Renal cortex interstitium (tissue), 11 donors: ENCODE measurements around the gene CHURC1. TPM values are rescaled to one million over a fixed set of nuclear protein-coding genes. Genes with fewer than 3 reads are reported as not detected.

Experiments used
- DNase-seq, 11 donors: peaks; one replicate each; pipeline ENCODE4 v3.0.0-alpha.2; 2013; ENCODE audit warnings: low read depth in 9 of 11, low spot score in 4 of 11; ENCODE audit errors: extremely low read depth in 1 of 11
- polyA plus RNA-seq, 3 donors: library from polyadenylated mRNA; unstranded; fragments of 120-200 nt; gene quantifications; one replicate each; pipeline ENCODE4 v1.2.1, GENCODE V29; 2013; ENCODE audit not compliant: insufficient read length in 3 of 3

Gene CHURC1
- polyA plus RNA-seq, 3 donors: 52.7 to 70.9 (median 56.5) TPM

DNA sequence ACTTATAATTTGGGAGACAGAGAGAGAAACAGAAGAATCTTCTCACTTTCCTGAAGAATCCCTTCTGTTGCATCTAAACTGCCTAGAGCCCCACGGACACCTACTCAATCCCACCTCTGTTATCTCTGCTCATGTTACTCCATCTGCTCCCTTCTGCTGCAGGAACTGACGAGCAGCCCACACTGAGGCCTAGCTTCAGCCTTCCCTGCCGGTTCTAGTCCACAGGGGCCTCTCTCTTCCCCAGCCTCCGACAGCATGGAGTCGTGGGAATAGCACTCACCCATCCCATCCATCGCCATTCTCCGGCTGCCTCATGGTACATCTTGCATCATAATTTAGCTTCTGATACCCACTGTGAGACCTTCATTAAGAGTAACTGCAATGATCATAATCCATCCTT, 53.9 kb downstream of the CHURC1 start:
- DNase-seq: no peak

DNA sequence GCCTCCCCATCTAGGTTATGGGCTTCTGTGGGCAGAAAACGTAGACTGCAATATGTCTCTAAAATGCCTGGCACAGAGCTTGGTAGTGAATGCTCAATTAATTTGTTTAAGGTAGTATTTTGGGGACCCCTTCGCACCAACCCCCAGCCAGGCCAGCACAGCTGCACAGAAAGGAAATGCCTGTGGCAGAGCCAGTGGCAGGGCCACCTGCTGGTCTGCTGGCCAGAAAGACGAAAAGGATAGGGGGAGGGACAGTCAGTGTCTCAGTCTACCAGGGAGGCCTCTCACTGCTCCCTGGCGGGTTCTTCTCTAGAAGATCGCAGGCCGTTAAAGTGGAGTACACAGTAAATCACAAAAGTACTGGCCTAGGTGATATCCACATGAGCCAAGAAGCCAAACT, 54.4 kb downstream of the CHURC1 start:
- no peak for DNase-seq

DNA sequence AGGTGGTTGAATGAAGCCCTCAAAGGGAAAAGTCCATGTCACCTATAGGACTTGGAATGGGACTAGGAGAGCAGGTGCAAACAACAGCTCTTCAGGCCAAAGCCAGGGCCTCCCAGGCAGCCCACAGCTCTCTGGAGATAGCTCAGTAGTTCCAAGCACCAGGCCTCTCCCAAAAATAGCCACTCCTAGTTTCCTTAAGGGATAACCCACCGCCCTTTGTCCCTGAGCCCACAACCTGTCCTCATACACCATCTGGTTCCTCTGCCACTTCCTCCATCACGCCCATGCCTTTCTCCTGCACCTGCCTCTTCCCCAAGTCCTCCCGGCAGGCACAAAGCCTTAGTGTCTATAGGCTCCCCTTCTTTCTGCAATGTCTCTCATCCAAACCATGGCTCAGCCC, 55.8 kb downstream of the CHURC1 start:
- no peak for DNase-seq

DNA sequence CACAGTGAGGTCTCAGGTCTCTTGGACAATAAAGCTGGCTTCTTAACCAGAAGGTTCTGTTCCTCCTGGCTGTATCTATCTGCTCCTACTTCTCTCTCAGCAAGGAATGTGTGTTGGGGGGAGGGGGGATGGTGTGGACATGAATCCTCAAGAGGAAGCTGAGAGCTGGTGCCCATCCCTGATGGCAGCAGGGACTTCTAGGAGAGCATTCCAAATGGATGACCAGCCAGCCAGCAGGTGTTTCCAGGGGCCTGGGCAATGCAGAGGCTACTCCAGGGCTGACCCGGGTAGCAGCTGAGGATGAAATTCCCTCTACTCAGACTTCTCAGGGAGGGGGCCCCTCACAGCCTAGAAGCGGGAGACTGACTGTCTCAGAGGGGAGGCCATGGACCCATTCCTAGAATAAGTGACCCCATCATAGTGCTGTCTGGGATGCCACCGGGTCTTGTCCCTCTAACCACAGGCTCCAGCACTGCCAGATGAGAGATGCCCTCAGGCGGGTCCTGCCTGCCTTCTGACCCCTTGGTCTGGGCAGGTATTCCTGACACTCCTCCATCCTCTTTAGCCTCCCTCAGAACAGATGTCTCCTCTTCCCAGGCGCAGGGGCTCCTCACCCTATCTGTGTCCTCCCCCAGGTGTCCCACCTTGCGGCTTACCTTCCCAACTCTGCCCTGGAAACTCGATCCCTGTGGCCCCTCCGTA, 56.7 kb downstream of the CHURC1 start:
- DNase-seq: no peak

DNA sequence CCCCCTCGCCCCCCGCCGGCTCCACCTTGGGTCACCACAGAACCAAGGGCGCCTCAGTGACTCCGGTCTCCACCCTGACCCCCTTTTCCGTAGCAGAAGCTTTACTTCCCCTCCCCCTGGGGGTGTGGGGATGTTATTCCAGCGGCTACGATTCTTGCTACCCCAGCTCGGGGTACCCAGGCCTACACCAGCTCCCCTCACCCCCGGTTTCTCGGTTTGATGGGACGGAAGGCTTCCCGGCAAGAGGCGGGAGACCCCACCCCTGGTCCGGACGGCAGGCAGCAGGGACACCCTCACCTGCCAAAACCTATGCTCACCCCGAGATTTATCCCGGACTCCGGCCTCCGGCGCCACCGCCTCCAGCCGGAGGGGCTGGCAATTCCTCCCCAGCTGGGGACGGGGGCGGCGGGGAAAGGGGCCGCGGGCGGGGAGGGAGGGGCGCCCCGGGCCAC, 57.3 kb downstream of the CHURC1 start:
- no peak for DNase-seq

DNA sequence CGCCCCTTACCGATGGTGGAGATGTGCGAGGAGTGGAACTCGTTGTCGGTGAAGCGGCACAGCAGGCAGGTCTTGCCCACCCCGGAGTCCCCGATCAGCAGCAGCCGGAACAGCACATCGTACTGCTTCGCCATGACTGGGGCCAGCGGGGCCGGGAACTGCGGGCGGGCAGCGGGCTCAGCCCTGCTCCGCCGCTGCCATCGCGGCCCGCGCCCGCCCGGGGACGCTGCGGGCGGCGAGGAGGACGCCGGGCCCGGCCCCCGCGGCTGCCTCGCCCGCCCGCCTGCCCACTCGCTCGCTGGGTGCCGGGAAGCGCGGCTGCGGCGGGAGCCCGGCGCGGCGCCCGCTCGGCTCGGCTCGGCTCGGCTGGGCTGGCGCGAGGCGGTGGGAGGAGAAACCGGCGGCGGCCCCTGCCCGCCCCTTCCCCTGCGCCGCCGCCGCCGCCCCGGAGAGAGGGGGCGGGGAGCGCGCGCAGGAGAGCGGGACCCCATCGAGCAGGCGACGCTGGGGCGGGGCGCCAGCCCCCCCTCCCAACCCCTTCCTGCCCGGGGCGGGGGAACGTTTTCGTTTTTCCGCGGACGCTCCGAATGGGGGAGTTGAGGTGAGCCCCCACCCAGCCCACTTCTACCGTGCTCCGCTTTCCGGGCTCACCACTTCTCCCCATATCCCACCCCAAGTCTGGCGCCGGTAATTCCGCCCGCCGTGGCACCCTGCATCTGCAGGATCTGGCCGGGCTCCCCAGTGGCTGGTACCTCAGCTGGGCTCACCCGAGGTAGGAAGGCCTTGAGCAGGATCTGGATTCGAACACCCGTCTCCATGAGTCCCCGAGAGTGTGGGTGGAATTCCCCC, 57.9 kb downstream of the CHURC1 start, which contains the start of gene RAB15:
RAB15 (minus strand) TSS at position 394 of the 849 bp plus-strand sequence; CDS start at position 134, 260 bp downstream.
- no peak for DNase-seq

DNA sequence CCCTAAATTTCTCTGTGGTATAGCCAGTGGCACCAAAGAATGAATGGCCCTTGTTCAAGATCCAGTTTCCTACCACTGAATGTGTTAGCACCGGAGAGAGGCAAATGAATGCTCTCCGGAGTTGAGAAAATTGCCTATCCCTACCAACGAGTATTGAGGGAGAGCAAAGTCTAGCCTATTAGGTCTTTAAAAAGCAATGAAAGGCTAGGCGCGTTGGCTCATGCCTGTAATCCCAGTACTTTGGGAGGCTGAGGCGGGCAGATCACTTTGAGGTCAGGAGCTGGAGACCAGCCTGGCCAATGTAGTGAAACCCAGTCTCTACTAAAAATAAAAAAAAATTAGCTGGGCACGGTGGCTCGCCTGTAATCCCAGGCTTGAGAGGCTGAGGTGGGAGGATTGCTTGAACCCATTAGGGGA, 58.8 kb downstream of the CHURC1 start:
- DNase-seq: no peak

DNA sequence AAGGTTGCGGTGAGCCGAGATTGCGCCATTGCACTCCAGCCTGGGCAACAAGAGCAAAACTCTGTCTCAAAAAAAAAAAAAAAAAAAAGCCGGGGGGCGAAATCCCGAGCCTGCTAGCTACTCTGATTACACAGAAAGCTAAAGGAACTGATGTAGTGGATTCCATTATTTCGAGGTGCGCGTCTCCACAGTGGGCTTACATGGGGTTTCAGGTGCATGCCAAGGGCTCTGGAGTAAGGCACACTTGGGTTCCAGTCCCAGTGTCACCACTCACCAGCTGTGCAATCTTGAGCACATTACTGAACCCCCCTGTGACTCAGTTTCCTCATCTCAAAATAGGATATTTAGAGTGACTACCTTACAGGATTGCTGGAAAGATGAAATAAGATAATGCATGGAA, 59.6 kb downstream of the CHURC1 start:
- no peak for DNase-seq

DNA sequence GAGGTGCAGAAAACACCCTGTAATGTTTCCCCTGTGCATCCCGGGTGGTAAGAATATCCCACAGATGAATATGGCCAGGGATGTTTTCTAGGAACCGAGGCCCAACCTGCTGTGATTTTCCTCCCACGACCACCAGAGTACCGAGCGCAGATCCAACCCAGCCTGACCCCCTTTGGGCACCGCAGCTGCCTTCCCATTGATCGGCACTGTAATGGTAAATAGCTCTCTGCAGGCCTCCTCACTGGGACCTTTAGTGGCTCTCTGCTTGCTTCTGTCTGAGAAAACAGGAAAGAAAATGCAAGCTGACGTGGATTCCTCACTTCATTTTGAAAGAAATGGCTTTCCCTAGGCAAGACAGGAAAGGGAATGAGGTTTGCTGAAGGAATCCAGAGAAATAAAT, 60.3 kb downstream of the CHURC1 start:
- DNase-seq: no peak

DNA sequence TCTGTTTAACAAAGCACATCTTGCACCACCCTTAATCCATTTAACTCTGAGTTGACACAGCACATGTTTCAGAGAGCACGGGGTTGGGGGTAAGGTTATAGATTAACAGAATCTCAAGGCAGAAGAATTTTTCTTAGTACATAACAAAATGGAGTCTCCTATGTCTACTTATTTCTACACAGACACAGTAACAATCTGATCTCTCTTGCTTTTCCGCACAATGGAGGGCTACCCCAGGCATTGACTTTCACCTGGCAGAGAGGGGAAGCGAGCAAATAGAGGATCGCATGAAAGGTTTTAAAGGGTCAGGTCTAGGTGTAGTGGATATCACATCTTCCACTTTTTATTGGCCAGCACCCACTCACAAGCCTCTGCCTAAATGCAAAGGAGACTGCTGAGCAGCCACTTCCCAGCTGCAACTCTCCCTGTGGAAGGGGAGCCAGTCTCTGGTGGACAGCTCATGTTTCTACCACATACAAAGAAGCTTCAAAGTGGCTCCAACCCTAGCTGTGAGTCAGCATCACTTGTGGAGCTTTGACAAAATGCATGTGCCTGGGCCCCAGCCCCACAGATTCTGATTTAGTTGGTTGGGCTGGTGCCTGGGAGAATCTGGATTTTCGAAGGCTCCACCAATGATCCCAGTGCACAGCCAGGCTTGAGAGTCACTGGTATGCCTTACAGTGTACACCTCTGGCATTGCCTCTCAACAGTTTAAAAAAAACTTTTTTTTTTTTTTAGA, 65.2 kb downstream of the CHURC1 start:
- DNase-seq: no peak

DNA sequence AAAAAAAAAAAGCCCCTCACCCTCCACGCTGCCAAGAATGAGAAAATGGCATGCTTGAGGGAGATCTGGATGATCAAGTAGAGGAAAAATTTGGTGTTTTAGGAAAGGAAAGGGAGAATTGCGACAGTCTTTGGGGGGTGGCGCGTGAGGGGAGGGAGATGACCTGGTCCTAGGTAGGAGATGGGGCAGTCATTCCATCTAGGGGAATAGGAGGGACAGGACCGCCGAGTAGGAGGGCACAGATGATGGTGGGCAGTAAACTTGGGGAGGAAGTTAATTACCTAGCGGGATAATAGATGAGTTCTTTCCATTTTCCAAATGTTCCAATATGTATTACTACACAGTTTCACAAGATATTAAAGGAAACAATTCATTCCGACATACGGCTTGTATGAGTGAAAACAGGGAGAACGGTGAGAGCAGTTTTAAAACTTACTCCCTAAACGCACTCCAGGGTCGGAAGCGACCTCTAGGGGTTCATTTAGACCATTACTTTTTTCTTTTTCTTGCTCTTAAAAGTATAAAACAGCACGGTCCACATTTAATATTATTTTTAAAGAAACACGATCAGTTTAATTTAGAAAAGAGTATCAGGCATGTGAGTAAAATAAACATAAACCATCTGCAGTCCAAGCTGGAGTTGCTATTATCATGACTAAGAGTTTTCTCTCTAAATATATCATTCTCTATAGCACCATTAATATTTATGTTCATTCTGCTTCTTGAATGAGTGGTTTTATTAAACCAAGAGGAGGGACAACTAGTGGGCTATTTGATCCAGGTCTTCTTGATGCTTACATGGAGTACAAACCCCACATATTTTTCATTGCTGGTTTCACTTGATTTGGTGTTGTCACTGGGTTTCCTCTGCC, 69.4 kb downstream of the CHURC1 start:
- DNase-seq: peak in 1 of 11 donors; percentile 51

Other genes starting within 250 kb of the CHURC1 start
- gene PLEKHG3, start 210.0 kb upstream of the CHURC1 start, polyA plus RNA-seq: 100 to 1,000 TPM in 1 of 3 donors, 10 to 100 TPM in 2; 89.0 to 107 (median 95.4) TPM
- 10 to 100 TPM; 13.6 to 17.4 (median 16.0) TPM for gene SPTB, start 34.5 kb upstream of the CHURC1 start, polyA plus RNA-seq
- gene GPX2, start 28.3 kb downstream of the CHURC1 start, polyA plus RNA-seq: under 1 TPM; 0.45 to 0.97 (median 0.59) TPM
- gene RAB15, start 57.9 kb downstream of the CHURC1 start, polyA plus RNA-seq: 10 to 100 TPM; 19.5 to 23.9 (median 20.8) TPM
- 10 to 100 TPM; 30.0 to 34.7 (median 33.4) TPM for gene FNTB, start 72.4 kb downstream of the CHURC1 start, polyA plus RNA-seq
- 10 to 100 TPM; 52.6 to 58.4 (median 53.5) TPM for gene MAX, start 188.1 kb downstream of the CHURC1 start, polyA plus RNA-seq